H9 (cell line): ENCODE measurements around the gene RPLP1. TPM values are rescaled to one million over a fixed set of nuclear protein-coding genes. Genes with fewer than 3 reads are reported as not detected.

ENCODE experiments used
- DNase-seq: peaks from one replicate; pipeline ENCODE4 v3.0.0-alpha.2; 2017
- H2AFZ ChIP-seq: one replicate; pipeline ENCODE4 v1.6.1; 2013; ENCODE audit warnings: mild to moderate bottlenecking, low read length, control low read depth, moderate library complexity
- H2AK5ac ChIP-seq: 2 replicates; pipeline ENCODE4 v1.6.1; 2013; ENCODE audit warnings: low read length, control low read depth, mixed read lengths; ENCODE audit not compliant: insufficient read length
- H2BK120ac ChIP-seq: one replicate; pipeline ENCODE4 v1.6.1; 2013; ENCODE audit warnings: low read depth, mild to moderate bottlenecking, low read length, control low read depth, inconsistent platforms; ENCODE audit not compliant: poor library complexity, severe bottlenecking
- H2BK12ac ChIP-seq: 2 replicates; pipeline ENCODE4 v1.6.1; 2013; ENCODE audit warnings: low read length, control low read depth, mixed read lengths, low read depth; ENCODE audit not compliant: insufficient read length
- H2BK15ac ChIP-seq: 2 replicates; pipeline ENCODE4 v1.6.1; 2013; ENCODE audit warnings: low read depth, low read length, control low read depth
- H2BK20ac ChIP-seq: one replicate; pipeline ENCODE4 v1.6.1; 2013; ENCODE audit warnings: low read depth, mild to moderate bottlenecking, low read length, control low read depth, inconsistent platforms; ENCODE audit not compliant: poor library complexity, severe bottlenecking
- H2BK5ac ChIP-seq: 2 replicates; pipeline ENCODE4 v1.6.1; 2013; ENCODE audit warnings: low read length, control low read depth, mixed read lengths; ENCODE audit not compliant: insufficient read length
- H3K14ac ChIP-seq: 2 replicates; pipeline ENCODE4 v1.6.1; 2013; ENCODE audit warnings: low read length, control low read depth; ENCODE audit not compliant: insufficient read depth
- H3K18ac ChIP-seq: 2 replicates; pipeline ENCODE4 v1.6.1; 2013; ENCODE audit warnings: low read depth, mild to moderate bottlenecking, mixed read lengths, low read length, control low read depth; ENCODE audit not compliant: insufficient read length
- H3K23ac ChIP-seq: 2 replicates; pipeline ENCODE4 v1.6.1; 2013; ENCODE audit warnings: low read length, control low read depth, mixed read lengths, low read depth; ENCODE audit not compliant: insufficient read length
- H3K23me2 ChIP-seq: 2 replicates; pipeline ENCODE4 v1.6.1; 2013; ENCODE audit warnings: low read depth, mild to moderate bottlenecking, mixed read lengths, low read length, control low read depth; ENCODE audit not compliant: insufficient read length, poor library complexity, severe bottlenecking
- H3K27ac ChIP-seq: 2 replicates; pipeline ENCODE4 v1.5.1; 2013; ENCODE audit warnings: low read length, control low read depth, mixed read lengths, low read depth; ENCODE audit not compliant: insufficient read length
- H3K27me3 ChIP-seq: 2 replicates; pipeline ENCODE4 v1.6.1; 2013; ENCODE audit warnings: low read length, control low read depth, inconsistent platforms; ENCODE audit not compliant: insufficient read depth
- H3K4ac ChIP-seq: 2 replicates; pipeline ENCODE4 v1.6.1; 2013; ENCODE audit warnings: low read depth, mild to moderate bottlenecking, control low read depth, inconsistent platforms, low read length, moderate library complexity
- H3K4me1 ChIP-seq: 2 replicates; pipeline ENCODE4 v1.6.1; 2013; ENCODE audit warnings: low read length, control low read depth, inconsistent platforms; ENCODE audit not compliant: insufficient read depth
- H3K4me2 ChIP-seq: 2 replicates; pipeline ENCODE4 v1.6.1; 2013; ENCODE audit warnings: low read length, control low read depth, mixed read lengths; ENCODE audit not compliant: insufficient read length, insufficient read depth
- H3K56ac ChIP-seq: 2 replicates; pipeline ENCODE4 v1.6.1; 2013; ENCODE audit warnings: low read depth, mild to moderate bottlenecking, mixed read lengths, low read length, control low read depth; ENCODE audit not compliant: insufficient read length
- H3K79me1 ChIP-seq: 2 replicates; pipeline ENCODE4 v1.6.1; 2013; ENCODE audit warnings: low read depth, mild to moderate bottlenecking, moderate library complexity, low read length, control low read depth, inconsistent platforms; ENCODE audit not compliant: insufficient read depth, poor library complexity, severe bottlenecking
- H3K79me2 ChIP-seq: 2 replicates; pipeline ENCODE4 v1.6.1; 2013; ENCODE audit warnings: low read length, control low read depth, inconsistent platforms; ENCODE audit not compliant: insufficient read depth
- H3K9ac ChIP-seq: 2 replicates; pipeline ENCODE4 v1.6.1; 2013; ENCODE audit warnings: low read length, control low read depth, mixed read lengths; ENCODE audit not compliant: insufficient read length; ENCODE audit errors: extremely low read depth
- H3K9me3 ChIP-seq: one replicate; pipeline ENCODE4 v1.6.1; 2013; ENCODE audit warnings: low read depth, low read length, inconsistent platforms; ENCODE audit not compliant: control insufficient read depth
- H3T11ph ChIP-seq: one replicate; pipeline ENCODE4 v1.6.1; 2013; ENCODE audit warnings: mild to moderate bottlenecking, low read length, control low read depth, inconsistent platforms
- H4K20me1 ChIP-seq: one replicate; pipeline ENCODE4 v1.6.1; 2013; ENCODE audit not compliant: control insufficient read depth, insufficient read length, insufficient read depth
- H4K5ac ChIP-seq: 2 replicates; pipeline ENCODE4 v1.6.1; 2013; ENCODE audit warnings: low read depth, mild to moderate bottlenecking, mixed read lengths, low read length, control low read depth; ENCODE audit not compliant: insufficient read length
- H4K8ac ChIP-seq: replicated peaks from 2 replicates; pipeline ENCODE4 v1.6.1; 2013; ENCODE audit warnings: low read length, control low read depth, mixed read lengths, low read depth; ENCODE audit not compliant: insufficient read length
- H4K91ac ChIP-seq: 2 replicates; pipeline ENCODE4 v1.6.1; 2013; ENCODE audit warnings: low read depth, mild to moderate bottlenecking, moderate library complexity, mixed read lengths, low read length, control low read depth; ENCODE audit not compliant: insufficient read length
- H3K27ac Mint-ChIP-seq, 3 experiments: 2 replicates in 2 of 3; 3 replicates in 1 of 3; pipeline ENCODE4 v1.8.0; 2020 to 2021; ENCODE audit warnings: mixed read lengths in 3 of 3, mild to moderate bottlenecking in 1 of 3, moderate library complexity in 1 of 3
- H3K27me3 Mint-ChIP-seq: 2 replicates; pipeline ENCODE4 v1.8.0; 2021; ENCODE audit warnings: low read depth, mild to moderate bottlenecking, moderate library complexity, mixed read lengths
- H3K36me3 Mint-ChIP-seq, 3 experiments: 2 replicates in 2 of 3; 3 replicates in 1 of 3; pipeline ENCODE4 v1.8.0; 2020 to 2021; ENCODE audit warnings: low read depth in 3 of 3, mixed read lengths in 3 of 3; ENCODE audit not compliant: insufficient read depth in 1 of 3
- H3K4me1 Mint-ChIP-seq, 2 experiments: 2 replicates each; pipeline ENCODE4 v1.8.0; 2020; ENCODE audit warnings: mixed read lengths in 2 of 2
- H3K4me3 Mint-ChIP-seq, 2 experiments: 2 replicates in 1 of 2; 3 replicates in 1 of 2; pipeline ENCODE4 v1.8.0; 2020 to 2021; ENCODE audit warnings: mild to moderate bottlenecking in 2 of 2, mixed read lengths in 2 of 2, moderate library complexity in 1 of 2
- H3K9me3 Mint-ChIP-seq, 2 experiments: 2 replicates in 1 of 2; 3 replicates in 1 of 2; pipeline ENCODE4 v1.8.0; 2020; ENCODE audit warnings: mild to moderate bottlenecking in 2 of 2, mixed read lengths in 2 of 2, moderate library complexity in 1 of 2
- WGBS: extraction: QIAGEN DNeasy Blood & Tissue Kit; methylation state at CpG from one replicate; pipeline ENCODE4 v1.1.7; 2013; ENCODE audit warnings: missing lambda C conversion rate, low lambda C conversion rate, mixed read lengths; ENCODE audit not compliant: insufficient read length; ENCODE audit errors: extremely low coverage; 5-methylcytosine and 5-hydroxymethylcytosine counted together
- total RNA-seq: library from RNA; stranded (reverse); gene quantifications from 2 replicates; pipeline ENCODE4 v1.2.1, GENCODE V29; 2021
- TF ChIP-seq, protein P1 (sequence below): fragments of 200-600 bp; sonication (generic); conservative IDR thresholded peaks from 3 replicates; pipeline ENCODE4 v1.8.0; 2021; ENCODE audit warnings: antibody characterized with exemption, mild to moderate bottlenecking

RPLP1 gene
- total RNA-seq, 1 experiment from 2014 or later: 1,715 TPM

DNA sequence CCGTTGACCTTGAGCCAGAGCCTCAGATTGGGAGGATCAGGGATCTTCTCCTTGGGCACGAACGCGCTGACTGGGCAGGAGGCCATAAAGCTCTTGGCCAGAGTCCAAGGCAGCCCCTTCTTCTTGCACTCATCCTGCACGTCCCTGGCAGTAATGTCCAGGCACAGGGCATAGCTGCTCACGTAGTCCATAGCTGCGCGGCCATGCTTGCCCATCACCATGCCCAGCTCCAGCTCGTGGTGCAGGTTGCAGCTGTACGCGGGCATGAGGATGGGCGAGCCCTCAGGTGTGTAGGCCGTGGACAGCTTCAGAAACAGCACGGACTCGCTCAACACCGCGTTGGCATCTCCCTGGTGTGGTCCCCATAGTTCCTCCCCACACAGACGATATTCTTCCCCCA is 17.9 kb upstream of the RPLP1 start:
- H3K9me3 ChIP-seq: no peaks in the 10 kb centered on the region
- WGBS: no CpG with 5 or more reads among the region's 18 CpGs
- peak overlapping the region in 1 of 3 experiments; percentile 2; a peak in 1 of 7 replicates for H3K27ac Mint-ChIP-seq
- no peak overlapping the region for H3K9ac ChIP-seq
- no peak overlapping the region for H2BK5ac ChIP-seq
- peaks cover 39 to 84% (median 82%) of the 10 kb centered on the region in 3 experiments for H3K36me3 Mint-ChIP-seq
- no peak for DNase-seq
- no peak overlapping the region for H3T11ph ChIP-seq
- H2AK5ac ChIP-seq: no peak overlapping the region
- no peaks in the 10 kb centered on the region for H3K4me1 ChIP-seq
- H4K5ac ChIP-seq: no peak overlapping the region
- no peaks in the 10 kb centered on the region for H3K27me3 Mint-ChIP-seq
- no peak overlapping the region for H2BK120ac ChIP-seq
- no peak overlapping the region for H2BK15ac ChIP-seq
- no peak overlapping the region for H2BK12ac ChIP-seq
- no peak overlapping the region for H3K14ac ChIP-seq
- H3K23ac ChIP-seq: no peak overlapping the region
- no peak overlapping the region for H3K27ac ChIP-seq
- no peak overlapping the region for H2BK20ac ChIP-seq
- no peaks in the 10 kb centered on the region for H3K27me3 ChIP-seq
- TF ChIP-seq, protein P1, sequence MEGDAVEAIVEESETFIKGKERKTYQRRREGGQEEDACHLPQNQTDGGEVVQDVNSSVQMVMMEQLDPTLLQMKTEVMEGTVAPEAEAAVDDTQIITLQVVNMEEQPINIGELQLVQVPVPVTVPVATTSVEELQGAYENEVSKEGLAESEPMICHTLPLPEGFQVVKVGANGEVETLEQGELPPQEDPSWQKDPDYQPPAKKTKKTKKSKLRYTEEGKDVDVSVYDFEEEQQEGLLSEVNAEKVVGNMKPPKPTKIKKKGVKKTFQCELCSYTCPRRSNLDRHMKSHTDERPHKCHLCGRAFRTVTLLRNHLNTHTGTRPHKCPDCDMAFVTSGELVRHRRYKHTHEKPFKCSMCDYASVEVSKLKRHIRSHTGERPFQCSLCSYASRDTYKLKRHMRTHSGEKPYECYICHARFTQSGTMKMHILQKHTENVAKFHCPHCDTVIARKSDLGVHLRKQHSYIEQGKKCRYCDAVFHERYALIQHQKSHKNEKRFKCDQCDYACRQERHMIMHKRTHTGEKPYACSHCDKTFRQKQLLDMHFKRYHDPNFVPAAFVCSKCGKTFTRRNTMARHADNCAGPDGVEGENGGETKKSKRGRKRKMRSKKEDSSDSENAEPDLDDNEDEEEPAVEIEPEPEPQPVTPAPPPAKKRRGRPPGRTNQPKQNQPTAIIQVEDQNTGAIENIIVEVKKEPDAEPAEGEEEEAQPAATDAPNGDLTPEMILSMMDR: no peak
- no peak overlapping the region for H3K4ac ChIP-seq
- no peak overlapping the region for H4K91ac ChIP-seq
- no peak overlapping the region for H3K18ac ChIP-seq
- no peaks in the 10 kb centered on the region for H3K9me3 Mint-ChIP-seq
- no peaks in the 10 kb centered on the region for H3K79me1 ChIP-seq
- no peaks in the 10 kb centered on the region for H4K20me1 ChIP-seq
- no peak overlapping the region for H2AFZ ChIP-seq
- no peak overlapping the region for H3K4me3 Mint-ChIP-seq
- H4K8ac ChIP-seq: no peak overlapping the region
- no peak overlapping the region for H3K4me2 ChIP-seq
- no peak overlapping the region for H3K56ac ChIP-seq
- no peaks in the 10 kb centered on the region for H3K23me2 ChIP-seq
- no peaks in the 10 kb centered on the region for H3K4me1 Mint-ChIP-seq
- H3K79me2 ChIP-seq: no peaks in the 10 kb centered on the region
